ENCODE data around the gene ATRNL1.

ATRNL1 gene, protein sequence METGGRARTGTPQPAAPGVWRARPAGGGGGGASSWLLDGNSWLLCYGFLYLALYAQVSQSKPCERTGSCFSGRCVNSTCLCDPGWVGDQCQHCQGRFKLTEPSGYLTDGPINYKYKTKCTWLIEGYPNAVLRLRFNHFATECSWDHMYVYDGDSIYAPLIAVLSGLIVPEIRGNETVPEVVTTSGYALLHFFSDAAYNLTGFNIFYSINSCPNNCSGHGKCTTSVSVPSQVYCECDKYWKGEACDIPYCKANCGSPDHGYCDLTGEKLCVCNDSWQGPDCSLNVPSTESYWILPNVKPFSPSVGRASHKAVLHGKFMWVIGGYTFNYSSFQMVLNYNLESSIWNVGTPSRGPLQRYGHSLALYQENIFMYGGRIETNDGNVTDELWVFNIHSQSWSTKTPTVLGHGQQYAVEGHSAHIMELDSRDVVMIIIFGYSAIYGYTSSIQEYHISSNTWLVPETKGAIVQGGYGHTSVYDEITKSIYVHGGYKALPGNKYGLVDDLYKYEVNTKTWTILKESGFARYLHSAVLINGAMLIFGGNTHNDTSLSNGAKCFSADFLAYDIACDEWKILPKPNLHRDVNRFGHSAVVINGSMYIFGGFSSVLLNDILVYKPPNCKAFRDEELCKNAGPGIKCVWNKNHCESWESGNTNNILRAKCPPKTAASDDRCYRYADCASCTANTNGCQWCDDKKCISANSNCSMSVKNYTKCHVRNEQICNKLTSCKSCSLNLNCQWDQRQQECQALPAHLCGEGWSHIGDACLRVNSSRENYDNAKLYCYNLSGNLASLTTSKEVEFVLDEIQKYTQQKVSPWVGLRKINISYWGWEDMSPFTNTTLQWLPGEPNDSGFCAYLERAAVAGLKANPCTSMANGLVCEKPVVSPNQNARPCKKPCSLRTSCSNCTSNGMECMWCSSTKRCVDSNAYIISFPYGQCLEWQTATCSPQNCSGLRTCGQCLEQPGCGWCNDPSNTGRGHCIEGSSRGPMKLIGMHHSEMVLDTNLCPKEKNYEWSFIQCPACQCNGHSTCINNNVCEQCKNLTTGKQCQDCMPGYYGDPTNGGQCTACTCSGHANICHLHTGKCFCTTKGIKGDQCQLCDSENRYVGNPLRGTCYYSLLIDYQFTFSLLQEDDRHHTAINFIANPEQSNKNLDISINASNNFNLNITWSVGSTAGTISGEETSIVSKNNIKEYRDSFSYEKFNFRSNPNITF (N-terminal part only)

DNA sequence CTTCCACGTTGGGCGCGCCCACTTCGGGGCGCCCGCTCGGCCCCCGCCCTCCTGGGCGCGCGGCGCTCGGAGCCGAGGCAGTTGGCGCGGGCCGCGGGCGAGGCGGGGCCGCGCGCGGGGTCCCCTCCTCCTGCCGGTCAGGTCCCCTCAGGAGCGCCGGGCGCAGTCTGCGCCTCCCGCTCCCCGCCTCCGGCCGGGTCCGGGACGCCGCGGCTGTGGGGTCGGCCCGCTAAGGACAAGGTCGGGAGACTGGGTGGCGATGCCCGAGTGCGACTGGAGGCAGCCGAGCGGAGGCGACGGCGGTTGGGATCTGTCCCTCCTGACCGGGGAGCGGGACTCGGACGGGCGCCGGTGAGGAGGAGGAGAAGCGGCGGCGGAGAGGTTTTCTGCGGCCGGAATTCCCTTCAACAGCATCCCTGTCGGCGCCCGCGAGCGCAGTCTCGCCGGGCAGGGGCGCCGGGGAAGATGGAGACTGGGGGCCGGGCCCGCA, at the start of gene ATRNL1:
ATRNL1 (plus strand) TSS at position 80 of the 490 bp plus-strand sequence; CDS start at position 466, 386 bp downstream.
- DNase-seq (ENCODE audit: low spot score): no peak

DNA sequence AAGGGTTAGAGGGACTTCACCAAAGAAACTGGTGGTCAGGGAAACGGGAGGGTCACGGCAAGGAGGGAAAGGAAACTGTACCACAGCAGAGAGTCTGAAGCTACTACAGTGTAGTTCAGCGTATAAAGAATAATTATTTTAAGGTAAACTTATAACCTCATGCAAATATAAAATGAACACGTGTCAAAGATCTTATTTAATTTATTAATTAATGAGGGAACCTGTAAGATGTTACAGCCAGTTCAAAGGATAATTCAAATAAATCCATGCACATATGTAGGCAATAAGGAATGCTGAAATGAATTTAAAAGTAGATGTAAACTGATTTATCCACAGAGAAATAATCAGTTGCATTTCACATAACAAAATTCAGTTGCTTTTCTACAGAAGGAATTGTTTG, 49.4 kb upstream of the ATRNL1 start:
- no peak for DNase-seq (ENCODE audit: low spot score)

DNA sequence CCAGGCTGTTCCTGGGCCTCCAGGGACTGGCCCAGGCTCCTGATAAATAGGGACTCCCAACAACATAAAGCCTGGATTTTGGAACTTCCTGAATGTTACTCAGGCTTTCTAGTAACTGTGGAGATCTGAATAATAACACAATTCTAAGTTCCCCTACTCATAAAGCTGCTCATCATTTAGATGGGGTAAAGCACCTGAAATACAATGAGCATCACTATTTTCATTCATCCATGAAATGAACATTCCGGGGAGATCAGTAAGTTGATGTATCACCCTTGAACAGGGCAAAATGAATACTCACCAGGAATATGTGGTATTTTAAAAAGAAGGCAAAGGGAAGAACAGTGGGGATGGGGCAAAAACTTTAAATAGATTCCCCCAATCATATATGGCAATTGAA, 48.3 kb upstream of the ATRNL1 start:
- no peak for DNase-seq (ENCODE audit: low spot score)

DNA sequence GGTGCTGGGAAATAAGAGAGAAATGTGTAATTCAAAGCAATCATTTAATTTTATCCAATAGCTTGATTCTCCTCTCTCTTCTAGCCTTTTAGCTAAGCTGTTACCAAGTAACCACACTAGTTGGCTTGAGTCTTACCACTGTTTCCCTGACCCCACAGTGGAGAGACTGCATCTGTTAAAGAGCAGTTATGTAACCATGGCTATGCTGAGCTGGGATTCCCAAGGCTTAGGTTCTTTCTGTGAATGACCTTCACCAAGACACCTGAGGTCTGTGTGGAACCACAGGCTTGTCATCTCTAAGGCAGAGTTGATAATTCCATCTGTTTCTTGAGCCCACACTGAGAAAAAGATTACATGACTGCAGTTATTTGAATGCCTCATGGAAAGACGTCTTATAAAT, 47.7 kb upstream of the ATRNL1 start:
- no peak for DNase-seq (ENCODE audit: low spot score)

DNA sequence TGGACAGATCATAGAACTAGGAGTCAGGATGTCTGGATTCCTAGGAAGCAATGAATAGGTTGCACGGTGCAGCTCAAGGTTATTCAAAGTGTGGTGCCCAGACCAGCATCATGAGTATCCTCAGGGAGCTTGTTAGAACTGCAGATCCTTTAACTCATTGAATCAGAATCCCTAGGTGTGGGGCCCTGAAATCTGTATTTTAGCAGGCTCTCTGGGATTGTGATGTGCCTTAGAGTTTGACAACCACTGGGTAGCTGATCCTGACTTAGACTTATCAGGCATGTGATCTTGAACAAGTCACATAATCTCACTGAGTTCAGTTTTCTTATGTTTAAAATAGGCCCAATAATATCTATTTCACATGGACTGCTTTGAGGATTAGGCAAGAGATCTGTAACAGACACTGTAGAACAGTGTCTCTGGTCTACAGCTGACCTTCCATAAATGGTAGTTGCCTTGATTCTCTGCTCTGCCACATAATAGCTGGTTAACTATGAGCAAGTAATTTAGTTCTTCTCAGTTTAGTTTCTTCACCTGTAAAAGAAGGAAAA, 46.4 kb upstream of the ATRNL1 start:
- DNase-seq (ENCODE audit: low spot score): no peak

DNA sequence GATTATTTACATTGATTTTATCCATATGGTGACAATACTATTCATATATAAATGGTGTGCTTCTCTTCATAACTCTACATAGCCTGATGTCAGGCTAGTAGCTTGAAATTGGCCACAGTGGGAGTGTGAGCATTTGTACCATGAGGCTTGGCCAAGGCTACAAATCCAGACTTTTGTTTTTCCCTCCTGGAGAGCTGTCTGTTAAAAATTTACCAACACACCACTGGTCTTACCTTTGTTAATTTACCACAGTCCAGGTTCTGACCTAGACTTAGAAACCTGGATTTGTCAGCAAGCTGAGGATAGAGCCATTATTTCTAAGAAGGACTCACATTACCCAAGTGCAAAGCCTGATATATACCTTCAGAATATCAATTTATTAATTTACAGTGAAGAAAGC, 45.5 kb upstream of the ATRNL1 start:
- no peak for DNase-seq (ENCODE audit: low spot score)

DNA sequence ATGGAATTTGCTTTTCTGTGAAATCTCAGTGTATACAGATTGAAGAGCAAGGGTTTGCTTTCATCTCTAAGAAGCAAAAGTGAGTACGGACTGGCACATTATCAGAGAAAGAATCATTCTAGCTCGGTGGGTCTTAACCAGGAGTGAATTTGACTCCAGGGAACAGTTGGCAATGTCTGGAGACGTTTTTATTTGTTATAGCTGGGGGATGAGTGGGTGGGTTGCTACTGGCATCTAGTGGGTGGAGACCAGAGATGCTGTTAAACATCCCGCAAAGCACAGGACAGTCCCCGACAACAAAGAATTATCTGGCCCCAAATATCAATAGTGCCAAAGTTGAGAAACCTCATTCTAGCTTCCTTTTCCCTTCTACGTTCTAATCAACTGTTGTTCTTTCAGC, 43.8 kb upstream of the ATRNL1 start:
- no peak for DNase-seq (ENCODE audit: low spot score)

DNA sequence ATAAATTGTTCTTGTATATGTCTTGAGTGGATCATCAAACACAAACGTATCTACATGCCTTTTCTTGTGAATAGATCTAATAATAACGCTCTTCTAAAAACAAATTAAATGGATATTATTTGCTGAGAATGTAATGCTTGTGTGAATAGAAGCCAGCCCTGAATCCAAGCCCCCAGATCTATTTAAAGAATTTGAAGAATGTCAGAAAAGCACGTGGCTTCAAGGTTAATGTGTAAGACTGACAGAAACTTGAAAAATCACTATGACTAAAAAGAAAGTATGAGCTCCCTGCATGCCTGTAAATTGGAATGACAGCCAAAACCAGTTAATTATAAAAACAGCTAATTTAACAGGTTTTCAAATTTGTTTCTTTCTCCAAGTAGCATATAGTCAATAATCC, 43.2 kb upstream of the ATRNL1 start:
- DNase-seq (ENCODE audit: low spot score): no peak

DNA sequence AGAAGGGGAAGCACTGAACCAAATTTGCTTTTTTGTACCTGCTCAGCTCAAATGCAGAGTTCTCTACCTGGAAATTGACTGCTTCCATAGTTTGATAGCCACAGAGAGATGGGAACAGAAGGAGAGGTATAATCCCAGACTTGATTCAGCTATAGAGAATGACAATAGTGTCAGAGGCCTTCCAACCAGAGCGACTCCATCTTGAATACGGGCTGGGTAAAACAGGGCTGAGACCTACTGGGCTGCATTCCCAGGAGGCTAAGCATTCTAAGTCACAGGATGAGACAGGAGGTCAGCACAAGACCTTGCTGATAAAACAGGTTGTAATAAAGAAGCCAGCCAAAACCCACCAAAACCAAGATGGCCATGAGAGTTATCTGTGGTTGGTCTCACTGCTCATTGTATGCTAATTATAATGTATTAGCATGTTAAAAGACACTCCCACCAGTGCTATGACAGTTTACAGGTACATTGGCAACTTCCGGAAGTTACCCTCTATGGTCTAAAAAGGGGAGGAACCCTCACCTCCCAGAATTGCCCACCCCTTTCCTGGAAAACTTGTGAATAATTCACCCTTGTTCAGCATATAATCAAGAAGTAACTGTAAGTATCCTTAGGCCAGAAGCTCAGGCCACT, 42.7 kb upstream of the ATRNL1 start:
- DNase-seq (ENCODE audit: low spot score): no peak

DNA sequence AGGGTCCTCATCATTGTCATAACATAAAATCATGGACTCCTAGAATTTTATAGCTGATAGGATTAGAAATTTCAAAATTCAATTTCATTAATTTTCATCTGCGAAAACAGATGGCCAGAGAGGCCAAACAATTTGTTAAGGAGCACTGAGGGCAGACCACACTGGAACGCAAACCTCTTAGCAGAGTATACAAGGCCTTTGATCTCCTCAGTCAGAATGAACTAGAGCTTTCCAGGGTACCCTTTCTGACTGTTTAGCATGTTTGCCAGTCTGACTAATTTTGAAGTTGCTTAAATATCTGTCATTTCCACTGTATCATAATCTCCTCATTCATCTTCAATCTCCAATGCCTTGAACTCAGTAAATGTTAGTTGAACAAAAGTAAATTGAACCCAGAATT, 41.9 kb upstream of the ATRNL1 start:
- DNase-seq (ENCODE audit: low spot score): no peak

DNA sequence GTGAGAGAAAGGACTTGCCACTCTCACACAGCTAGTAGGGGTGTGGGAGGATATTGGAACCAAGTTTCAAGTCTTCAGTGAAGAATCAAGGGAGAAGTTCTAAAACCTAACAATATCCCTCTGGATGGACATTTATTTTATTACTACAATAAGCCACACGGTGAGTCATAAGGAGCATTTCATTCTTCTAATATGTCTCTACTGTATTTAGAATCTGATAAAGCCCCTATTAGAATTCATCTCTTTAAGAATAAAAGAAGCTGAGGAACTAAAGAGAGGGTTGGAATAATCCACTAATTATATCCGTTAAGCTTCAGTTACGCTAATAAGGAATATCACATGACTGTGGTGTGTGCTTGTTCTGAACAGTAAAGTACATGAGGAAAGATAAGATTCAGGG, 40.9 kb upstream of the ATRNL1 start:
- no peak for DNase-seq (ENCODE audit: low spot score)

DNA sequence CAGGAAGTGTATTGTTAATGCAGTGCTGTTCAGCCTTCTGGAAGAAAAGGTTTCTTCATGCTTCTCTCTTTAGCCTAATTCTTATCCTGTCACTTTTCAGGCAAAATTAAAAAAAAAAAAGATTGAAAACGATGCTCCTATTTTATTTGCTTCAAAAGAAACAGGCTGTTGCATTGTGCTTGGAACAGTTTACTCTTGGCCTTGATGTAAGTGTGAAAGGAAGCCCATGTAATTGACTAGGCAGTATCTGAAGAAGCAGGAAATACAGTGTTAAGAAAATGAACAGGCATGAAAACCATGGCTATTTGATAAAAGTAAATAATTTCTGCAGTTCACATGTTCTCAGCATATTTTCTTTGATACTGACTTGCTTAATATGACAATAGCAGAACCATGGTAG, 40.4 kb upstream of the ATRNL1 start:
- no peak for DNase-seq (ENCODE audit: low spot score)

DNA sequence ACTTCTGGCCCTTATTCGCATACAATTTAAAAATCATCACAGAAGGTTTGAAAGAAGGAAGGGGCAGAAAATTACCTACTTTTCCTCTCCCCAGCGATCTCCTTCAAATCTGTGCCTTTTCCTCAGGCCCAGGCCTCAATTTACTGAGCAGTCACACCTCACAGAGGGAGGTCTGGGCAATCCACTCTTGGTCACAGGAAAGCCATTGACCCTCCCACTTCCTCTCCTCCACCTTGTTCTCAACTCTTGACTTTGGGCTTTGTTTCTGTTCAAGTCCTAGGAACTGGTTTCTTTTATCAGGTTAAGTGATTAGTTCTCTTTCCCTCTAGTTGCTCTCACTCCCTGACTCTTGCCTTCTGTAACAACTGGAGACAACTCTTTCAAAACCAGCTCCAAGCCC, 37.0 kb upstream of the ATRNL1 start:
- DNase-seq (ENCODE audit: low spot score): no peak

DNA sequence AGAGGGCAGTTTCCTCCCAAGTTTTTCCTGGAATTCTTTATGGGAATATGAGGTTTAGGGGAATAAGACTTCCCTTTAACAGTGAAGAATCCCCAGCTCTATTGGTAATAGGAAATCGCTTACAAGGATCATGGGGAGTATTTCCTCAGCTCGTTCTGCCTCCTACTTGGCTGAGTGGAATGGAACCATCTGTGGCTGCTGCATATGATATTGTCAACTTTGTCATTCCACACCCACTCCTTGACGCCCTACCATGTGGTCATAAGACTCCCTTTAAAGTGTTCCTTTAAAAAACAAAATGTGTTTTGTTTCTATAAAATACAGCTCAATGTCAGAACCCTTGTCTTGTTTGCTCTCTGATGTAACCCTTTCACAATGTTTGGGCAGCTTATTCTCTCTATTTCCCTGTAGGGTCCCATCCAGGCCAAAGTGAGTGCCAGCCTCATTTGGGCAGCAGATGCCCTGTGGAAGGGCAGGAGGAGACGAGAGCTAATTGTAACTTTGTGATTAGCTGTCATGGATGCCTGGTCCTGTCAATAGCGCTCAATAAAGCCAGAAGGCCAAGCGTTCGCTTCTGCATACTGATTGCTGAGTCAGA, 33.8 kb upstream of the ATRNL1 start:
- no peak for DNase-seq (ENCODE audit: low spot score)

DNA sequence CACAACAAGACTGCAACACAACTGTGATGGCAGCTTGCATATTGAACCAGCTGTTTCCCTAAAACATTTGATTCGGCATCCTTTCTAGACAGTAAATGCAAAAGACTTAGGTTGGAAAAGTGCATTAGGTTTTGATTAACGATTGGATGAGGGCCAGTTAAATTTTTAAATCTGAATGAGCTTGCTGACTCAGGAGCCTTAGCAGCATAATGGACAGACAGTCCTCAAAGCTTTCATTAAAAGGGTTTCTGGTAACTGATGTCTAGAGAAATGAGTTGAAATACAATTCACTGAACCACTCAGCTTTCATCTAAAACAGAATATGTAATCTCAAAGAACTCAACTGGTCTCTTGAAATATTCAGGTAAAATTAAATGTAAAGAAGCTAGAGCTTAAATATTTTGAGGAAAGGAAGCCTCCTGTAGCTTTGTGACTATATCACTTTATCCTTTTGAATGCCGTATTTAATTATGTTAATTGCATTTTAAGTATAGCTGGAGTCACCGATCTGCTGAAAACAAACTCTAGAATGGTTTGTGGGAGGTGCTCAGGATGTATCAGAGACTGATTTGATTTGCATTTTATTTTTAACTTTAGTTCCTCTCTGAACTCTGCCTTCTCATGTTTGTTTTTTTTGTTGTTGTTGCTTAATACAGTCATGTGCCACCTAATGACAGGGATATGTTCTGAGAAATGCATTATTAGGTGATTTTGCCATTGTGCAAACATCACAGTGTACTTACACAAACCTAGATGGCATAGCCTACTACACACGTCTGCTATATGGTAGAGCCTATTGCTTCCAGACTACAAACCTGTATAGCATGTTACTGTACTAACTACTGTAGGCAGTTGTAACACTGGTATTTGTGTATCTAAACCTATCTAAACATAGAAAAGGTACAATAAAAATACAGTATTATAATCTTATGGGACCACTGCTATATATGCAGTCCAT, 29.2 kb upstream of the ATRNL1 start:
- DNase-seq (ENCODE audit: low spot score): no peak

DNA sequence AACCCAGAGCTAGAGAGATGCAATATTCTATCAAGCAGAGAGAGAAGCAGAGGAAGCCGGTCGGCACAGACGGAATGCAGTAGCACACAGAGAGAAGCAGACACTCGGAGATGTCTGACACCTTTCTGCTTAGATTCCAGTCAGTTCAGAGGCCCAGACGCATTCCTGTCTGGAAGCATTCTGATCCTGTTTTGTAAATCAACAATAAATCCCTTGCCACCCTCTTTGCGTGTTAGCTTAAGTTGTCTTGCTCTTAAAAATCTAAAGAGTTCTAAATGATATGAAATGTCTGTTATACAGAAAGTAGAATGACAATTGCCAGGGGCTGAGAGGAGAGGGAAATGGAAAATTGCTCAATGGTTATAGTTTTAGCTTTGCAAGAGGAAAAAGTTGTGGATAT, 27.4 kb upstream of the ATRNL1 start:
- no peak for DNase-seq (ENCODE audit: low spot score)

DNA sequence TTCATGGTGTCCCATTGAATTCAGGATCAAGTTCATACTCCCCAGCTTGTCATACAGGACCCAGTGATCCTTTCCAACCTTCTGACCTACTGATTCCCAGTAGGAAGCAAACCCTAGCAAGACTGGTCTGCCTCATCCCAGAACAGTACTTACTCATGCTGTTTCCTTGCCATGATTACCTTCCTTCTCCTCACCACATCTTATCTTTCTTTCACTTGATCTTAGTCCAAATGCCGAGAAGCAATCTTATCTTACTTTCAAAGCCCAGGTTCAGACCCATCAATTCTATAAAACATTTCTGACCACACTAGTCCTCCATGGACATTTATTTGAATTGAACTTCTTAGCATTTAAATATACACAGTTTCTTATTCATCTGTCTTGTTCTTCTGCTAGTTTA, 26.6 kb upstream of the ATRNL1 start:
- DNase-seq (ENCODE audit: low spot score): no peak

DNA sequence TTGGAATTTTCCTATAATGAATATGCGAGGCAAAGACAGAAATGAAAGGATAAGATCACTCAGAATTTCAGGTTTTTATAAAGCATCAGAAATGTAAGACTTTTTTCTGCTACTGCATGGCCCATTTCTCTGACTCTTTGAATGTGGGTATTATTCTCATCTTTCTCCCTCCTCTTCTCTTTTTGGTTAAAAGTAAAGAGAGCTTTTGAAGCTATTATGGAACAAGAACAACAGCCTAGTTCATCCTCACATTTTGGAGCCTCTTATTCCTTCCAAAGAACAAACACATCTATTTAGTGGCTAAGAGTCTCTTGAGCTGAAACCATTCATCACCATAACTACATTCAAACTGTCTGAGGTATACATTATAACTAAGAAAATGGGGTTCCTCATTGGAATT, 19.4 kb upstream of the ATRNL1 start:
- no peak for DNase-seq (ENCODE audit: low spot score)

DNA sequence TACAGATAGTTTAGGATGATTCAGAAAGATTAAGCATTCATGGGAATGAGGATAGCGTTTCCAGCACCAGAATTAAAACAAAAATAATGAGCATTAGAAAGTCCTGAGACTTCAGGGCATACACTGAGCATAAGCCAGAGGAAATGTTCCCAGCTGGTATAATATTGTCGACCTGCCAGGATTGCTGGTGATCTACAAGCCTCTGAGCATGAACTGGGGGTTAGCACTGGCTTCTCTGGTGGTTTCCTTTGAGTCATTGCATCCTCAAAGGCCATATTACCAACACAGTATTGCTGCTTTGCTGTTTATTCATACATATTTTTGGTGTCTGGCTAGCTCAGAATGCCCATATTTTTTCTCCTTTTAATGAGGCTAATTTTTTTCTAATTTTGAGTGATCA, 10.7 kb upstream of the ATRNL1 start:
- DNase-seq (ENCODE audit: low spot score): no peak

DNA sequence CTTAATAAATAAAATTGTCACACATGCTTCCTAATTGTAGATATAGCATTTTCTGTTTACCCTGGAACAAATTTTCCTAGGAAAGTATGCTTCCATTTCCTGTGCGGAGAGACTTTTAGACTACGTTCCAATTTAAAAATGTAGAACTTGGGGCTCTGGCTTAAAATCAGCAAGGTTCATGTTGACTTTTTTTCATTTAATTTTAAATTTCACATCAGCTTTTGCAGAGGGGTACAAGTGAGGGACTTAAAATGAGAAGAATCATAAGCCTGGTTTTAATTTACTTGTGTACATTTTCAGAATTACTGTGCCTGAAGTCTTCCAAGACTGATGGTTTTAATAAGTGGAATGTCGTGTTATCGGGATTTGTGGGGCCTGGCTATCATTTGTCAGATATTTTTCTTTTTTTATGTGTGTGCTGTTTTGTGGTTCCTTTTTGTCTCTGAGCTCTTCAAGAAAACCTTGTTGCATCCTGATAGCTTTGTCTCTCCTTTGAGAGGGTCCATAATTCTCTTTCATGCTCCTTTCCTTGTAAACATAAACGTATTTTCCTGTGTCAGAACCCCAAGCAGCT, 8.8 kb upstream of the ATRNL1 start:
- no peak for DNase-seq (ENCODE audit: low spot score)
